ENCODE data around the gene MYDGF. TPM values are rescaled to one million over a fixed set of nuclear protein-coding genes. Genes with fewer than 3 reads are reported as not detected.
A peak's percentile ranks its signal among the peaks of the same experiment; 100 is the strongest.

The MYDGF gene
- total RNA-seq, 1 donor from 2014 or later: 314 TPM

DNA sequence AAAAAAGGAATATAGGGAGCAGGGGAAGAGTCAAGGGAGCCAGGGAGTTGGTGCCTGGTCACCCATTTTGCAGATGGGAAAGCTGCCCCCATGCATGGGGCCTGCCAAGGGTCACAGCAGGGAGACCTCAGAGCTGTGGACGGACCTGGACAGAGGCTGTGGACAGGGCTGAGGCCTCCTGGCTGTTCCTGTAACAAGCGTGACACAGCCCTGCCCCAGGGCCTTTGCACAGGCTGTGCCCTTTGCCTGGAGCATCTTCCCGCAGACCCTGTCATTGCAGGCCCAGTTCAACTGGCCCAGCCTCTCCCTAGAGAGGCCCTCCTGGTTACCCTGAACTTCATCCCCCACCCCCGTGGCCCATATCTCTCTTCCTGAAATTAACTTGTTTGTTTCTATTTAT, 24.4 kb downstream of the MYDGF start:
- no peak for TF ChIP-seq CTCF (IDR thresholded peaks at IDR 0.05; ENCODE audit: insufficient read depth, low read length, severe bottlenecking)
- Histone ChIP-seq H3K36me3 (ENCODE audit: control insufficient read depth, insufficient read depth, low read length) (no peaks in the 10 kb centered on the region), H3K27me3 (ENCODE audit: control insufficient read depth, insufficient read depth, low read length) (no peaks in the 10 kb centered on the region), H3K4me3 (ENCODE audit: low read depth, low read length) (no peak overlapping the region)
- DNase-seq (ENCODE audit: low read depth) (no peak), FAIRE-seq (no peak)

DNA sequence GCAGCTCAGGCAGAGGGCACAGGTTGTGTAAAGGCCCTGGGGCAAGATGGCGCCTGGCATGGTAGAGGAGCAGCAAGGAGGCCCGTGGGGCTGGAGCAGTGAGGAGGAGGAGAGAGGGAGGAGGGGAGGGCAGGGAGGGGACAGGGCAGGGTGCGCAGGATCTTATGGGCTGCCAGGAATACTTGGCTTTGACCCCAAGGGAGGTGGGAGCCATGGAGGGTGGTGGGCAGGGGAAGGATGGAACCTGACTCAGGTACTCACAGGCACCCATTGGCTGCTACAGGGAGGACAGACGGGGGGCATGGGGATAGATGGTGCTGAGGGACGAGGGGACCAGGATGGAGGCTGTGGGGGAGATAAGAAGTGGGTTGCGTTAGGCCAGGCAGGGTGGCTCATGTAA, 27.5 kb downstream of the MYDGF start:
- Histone ChIP-seq H3K27me3 (ENCODE audit: control insufficient read depth, insufficient read depth, low read length) (no peaks in the 10 kb centered on the region), H3K36me3 (ENCODE audit: control insufficient read depth, insufficient read depth, low read length) (no peaks in the 10 kb centered on the region), H3K4me3 (ENCODE audit: low read depth, low read length) (no peak overlapping the region)
- DNase-seq (ENCODE audit: low read depth) (no peak), FAIRE-seq (no peak)
- no peak for TF ChIP-seq CTCF (IDR thresholded peaks at IDR 0.05; ENCODE audit: insufficient read depth, low read length, severe bottlenecking)

GRCh38 chr19:4641132-4641531, 29.0 kb downstream of the MYDGF start:
- no peak for FAIRE-seq
- no peak for TF ChIP-seq CTCF (IDR thresholded peaks at IDR 0.05; ENCODE audit: insufficient read depth, low read length, severe bottlenecking)
- H3K36me3 ChIP-seq (ENCODE audit: control insufficient read depth, insufficient read depth, low read length): no peaks in the 10 kb centered on the region
- no peaks in the 10 kb centered on the region for H3K27me3 ChIP-seq (ENCODE audit: control insufficient read depth, insufficient read depth, low read length)
- no peak overlapping the region for H3K4me3 ChIP-seq (ENCODE audit: low read depth, low read length)
- DNase-seq (ENCODE audit: low read depth): peak; percentile 57

DNA sequence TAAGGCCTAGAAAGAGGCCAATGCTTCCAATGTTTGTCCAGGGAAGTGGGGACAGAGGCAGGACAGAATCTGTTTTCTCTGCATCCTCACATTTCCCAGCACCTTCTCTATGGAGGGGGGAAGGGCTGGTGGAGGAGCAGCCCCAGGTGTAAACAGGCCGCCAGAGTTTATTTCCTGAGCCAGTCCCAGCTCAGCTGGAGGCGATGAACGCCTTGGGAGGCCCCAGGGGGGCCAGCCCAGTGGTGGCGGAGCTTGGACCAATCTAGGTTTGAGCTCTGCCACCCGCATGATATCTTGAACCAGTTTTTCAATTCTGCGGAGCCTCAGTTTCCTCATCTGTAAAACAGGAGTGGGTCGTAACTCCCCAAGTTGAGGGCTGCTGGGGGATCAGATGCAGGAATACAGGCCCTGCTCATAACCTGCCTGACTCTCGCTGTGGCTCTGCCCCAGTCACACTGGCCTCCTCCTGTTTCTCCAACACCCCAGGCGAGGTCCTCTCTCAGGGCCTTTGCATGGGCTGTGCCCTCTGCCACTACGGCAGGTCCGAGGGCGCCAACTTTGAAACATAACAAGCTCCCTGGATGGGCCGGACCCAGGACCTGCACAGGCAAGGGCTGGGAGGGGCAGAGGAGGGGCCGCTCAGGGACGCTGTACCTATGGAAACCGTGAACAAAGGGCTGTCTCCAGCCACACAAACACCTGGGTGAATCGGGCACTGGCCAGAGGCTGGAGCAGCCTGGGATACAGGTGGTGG, 29.7 kb downstream of the MYDGF start:
- no peak for TF ChIP-seq CTCF (IDR thresholded peaks at IDR 0.05; ENCODE audit: insufficient read depth, low read length, severe bottlenecking)
- H3K36me3 ChIP-seq (ENCODE audit: control insufficient read depth, insufficient read depth, low read length): no peaks in the 10 kb centered on the region
- H3K4me3 ChIP-seq (ENCODE audit: low read depth, low read length): peak overlapping the region; percentile 53
- DNase-seq (ENCODE audit: low read depth): peak; percentile 15
- FAIRE-seq: no peak
- no peaks in the 10 kb centered on the region for H3K27me3 ChIP-seq (ENCODE audit: control insufficient read depth, insufficient read depth, low read length)

GRCh38 chr19:4639531-4640246, 30.5 kb downstream of the MYDGF start:
- no peak for DNase-seq (ENCODE audit: low read depth)
- FAIRE-seq: no peak

More at GRCh38 chr19:4639531-4640246, 30.5 kb downstream of the MYDGF start:
- Histone ChIP-seq H3K4me3 (ENCODE audit: low read depth, low read length) (peak overlapping the region; percentile 53), H3K36me3 (ENCODE audit: control insufficient read depth, insufficient read depth, low read length) (no peaks in the 10 kb centered on the region), H3K27me3 (ENCODE audit: control insufficient read depth, insufficient read depth, low read length) (no peaks in the 10 kb centered on the region)
- no peak for TF ChIP-seq CTCF (IDR thresholded peaks at IDR 0.05; ENCODE audit: insufficient read depth, low read length, severe bottlenecking)

Data from bronchial epithelial cell (primary cell).